Stimulated activated CD4-positive, alpha-beta T cell treated with anti-CD3 and anti-CD28 coated beads, Interleukin-2, amount 100 ng/mL, for 24 hours (primary cell): ENCODE measurements around the gene RSPH1.
A peak's percentile ranks its signal among the peaks of the same experiment; 100 is the strongest.

Experiments used
- DNase-seq, 2 donors: peaks; one replicate each; pipeline ENCODE4 v3.0.0-alpha.2; 2020

The RSPH1 gene

DNA sequence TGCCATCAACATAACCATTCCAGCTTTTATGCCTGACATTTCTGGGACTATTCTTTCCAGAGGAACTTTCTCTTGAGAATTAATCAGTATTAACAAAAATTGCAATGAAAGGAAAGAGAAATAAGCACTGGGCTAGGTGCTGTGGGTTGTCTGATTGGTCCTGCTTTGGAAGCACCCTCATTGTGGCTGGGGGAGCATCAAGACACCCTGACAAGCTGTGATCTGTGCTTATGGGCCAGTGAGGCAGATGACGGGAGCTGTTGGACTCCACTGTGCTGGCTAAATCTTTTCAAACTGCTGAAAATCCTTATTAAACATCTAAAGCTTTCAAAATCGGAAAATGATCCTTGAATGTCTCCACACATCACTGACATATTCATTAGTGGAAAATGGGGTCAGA, 72.3 kb downstream of the RSPH1 start:
- no peak for DNase-seq

DNA sequence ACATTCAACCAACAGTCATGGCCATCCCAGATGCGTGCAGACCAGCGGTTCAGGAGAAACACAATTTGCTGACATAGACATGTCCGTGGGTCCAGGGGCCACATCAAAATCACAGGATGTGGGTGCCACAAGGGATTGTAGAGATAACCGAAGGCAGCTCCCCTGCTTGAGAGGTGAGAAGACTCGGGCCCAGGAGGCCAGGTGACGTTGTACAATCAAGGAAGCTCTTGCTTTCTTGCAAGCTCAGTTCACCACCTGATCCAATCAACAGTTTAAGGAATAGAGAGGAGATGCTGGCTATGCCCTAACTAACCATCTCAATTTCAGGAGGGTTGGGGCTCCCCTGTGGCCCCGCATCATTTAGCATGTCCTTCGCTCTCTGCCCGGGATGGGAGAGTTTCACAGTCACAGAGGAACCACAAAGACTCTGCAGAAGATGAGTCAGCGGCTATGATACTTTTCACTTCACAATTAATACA, 72.8 kb downstream of the RSPH1 start:
- DNase-seq, result peak; percentile 55 to 57
